ENCODE results near the gene NSUN5. TPM values are rescaled to one million over a fixed set of nuclear protein-coding genes. Genes with fewer than 3 reads are reported as not detected.
A peak's percentile ranks its signal among the peaks of the same experiment; 100 is the strongest.
"Not testable (repeated sequence)": the region's sequence is repeated elsewhere in the genome, so short reads cannot be mapped to it uniquely, and the experiment has no call there.

Gene NSUN5
- total and polyA plus RNA-seq, 7 donors = 13.8 to 35.6 (median 23.2) TPM

DNA sequence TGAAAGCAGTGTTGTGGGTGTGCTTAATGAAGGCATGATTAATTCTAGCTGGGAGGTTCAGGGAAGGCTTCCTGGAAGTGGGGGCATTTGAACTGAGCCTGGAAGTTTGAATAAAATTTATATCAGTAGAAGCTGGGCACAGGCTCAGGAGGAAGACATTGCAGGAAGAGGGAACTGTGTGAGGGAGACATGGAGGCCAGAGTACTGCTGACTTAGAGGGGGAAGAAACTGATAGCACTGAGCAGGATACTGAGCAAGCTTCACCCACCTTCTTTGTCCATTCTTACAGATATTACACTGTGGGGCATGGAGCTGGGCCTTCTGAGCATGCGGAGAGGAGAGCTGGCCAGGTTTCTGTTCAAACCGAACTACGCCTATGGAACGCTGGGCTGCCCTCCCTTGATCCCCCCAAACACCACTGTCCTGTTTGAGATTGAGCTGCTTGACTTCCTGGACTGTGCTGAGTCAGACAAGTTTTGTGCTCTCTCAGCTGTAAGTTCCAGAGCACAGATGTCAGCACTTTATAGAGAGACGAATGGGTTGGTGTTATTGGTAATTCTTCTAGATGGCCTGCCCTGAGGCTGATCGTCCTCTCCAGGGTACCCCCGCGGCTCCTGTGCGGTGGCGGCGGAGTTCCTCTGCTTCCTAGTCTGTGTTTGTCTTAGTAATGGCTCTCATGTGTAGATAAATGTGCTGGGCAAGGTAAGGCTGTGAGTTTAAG is 21.4 kb upstream of the NSUN5 start:
- H3K27me3 ChIP-seq = peaks cover 0 to 6% (median 0%) of the 10 kb centered on the region in 3 donors

DNA sequence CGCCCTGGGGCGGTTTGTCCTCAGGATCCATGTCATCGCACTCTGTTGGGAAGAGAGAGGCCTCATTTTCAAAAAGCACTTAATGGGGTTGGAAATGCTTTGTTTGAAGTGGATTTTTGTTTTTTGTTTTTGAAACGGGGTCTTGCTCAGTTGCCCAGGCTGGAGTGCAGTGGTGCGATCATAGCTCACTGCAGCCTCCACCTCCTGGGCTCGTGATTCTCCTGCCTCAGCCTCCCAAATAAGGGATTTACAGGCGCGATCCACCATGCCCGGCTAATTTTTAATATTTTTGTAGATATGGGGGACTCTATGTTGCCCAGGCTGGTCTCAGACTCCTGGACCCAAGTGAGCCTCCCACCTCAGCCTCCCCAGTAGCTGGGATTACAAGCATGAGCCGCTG is 20.1 kb upstream of the NSUN5 start:
- no peak overlapping the region for H3K27ac ChIP-seq
- intact Hi-C loops (cut with DNase I) = no loop called here
- 95 to 96% methylated on average over 10 of the region's 10 CpGs for WGBS, 2 donors
- TF ChIP-seq EP300 (IDR thresholded peaks at IDR 0.05) (no peak), POLR2A (IDR thresholded peaks at IDR 0.05) (no peak), POLR2AphosphoS5 (IDR thresholded peaks at IDR 0.05) (no peak)
- TF ChIP-seq, protein P1, sequence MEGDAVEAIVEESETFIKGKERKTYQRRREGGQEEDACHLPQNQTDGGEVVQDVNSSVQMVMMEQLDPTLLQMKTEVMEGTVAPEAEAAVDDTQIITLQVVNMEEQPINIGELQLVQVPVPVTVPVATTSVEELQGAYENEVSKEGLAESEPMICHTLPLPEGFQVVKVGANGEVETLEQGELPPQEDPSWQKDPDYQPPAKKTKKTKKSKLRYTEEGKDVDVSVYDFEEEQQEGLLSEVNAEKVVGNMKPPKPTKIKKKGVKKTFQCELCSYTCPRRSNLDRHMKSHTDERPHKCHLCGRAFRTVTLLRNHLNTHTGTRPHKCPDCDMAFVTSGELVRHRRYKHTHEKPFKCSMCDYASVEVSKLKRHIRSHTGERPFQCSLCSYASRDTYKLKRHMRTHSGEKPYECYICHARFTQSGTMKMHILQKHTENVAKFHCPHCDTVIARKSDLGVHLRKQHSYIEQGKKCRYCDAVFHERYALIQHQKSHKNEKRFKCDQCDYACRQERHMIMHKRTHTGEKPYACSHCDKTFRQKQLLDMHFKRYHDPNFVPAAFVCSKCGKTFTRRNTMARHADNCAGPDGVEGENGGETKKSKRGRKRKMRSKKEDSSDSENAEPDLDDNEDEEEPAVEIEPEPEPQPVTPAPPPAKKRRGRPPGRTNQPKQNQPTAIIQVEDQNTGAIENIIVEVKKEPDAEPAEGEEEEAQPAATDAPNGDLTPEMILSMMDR (IDR thresholded peaks at IDR 0.05) = no peak
- peaks cover 0 to 6% (median 0%) of the 10 kb centered on the region in 3 donors for H3K27me3 ChIP-seq
- no peaks in the 10 kb centered on the region for H3K9me3 ChIP-seq
- no peak overlapping the region for H3K4me3 ChIP-seq
- DNase-seq = no peak
- no peaks in the 10 kb centered on the region for H3K36me3 ChIP-seq
- peaks cover 0 to 9% (median 3%) of the 10 kb centered on the region in 4 donors for H3K4me1 ChIP-seq

More for the DNA sequence above, 21.4 kb upstream of the NSUN5 start:
- Histone ChIP-seq H3K36me3 (no peaks in the 10 kb centered on the region), H3K27ac (no peak overlapping the region), H3K4me3 (no peak overlapping the region), H3K4me1 (no peaks in the 10 kb centered on the region), H3K9me3 (no peaks in the 10 kb centered on the region)
- no peak for DNase-seq
- intact Hi-C loops (cut with DNase I) = no loop called here
- 62 to 71% methylated on average over 11 of the region's 11 CpGs for WGBS, 2 donors
- TF ChIP-seq POLR2AphosphoS5 (IDR thresholded peaks at IDR 0.05) (no peak), POLR2A (IDR thresholded peaks at IDR 0.05) (no peak), EP300 (IDR thresholded peaks at IDR 0.05) (no peak)
- TF ChIP-seq, protein P1 (IDR thresholded peaks at IDR 0.05) = no peak

DNA sequence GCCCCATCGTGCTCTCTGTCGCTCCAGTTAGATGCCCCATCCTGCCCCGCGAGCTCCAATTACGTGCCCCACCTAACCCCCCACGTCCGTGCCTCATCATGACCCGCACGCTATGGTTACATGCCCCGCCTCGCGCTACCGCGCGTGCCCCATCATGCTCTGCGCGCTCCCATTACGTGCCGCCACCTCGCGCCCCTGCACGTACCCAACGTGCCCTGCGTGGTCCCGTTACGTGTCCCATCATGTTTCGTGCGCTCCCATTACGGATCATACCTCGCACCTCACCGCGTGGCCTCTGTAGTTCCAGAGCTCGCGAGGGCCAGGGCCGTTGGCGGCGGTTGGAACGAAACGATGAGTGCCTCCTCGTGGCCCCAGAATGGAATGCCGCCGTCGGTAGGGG is 19.3 kb upstream of the NSUN5 start, which contains the start of the genes FKBP6 and TRIM50:
Gene FKBP6, plus strand, starts transcription at position 240 of the 400 bp plus-strand sequence. CDS start 268 bp downstream, outside the sequence.
Gene TRIM50, minus strand, starts transcription at position 161 of the 400 bp plus-strand sequence. CDS start 3,295 bp downstream, outside the sequence.
- intact Hi-C loops (cut with DNase I); H3K9me3 ChIP-seq; H3K27me3 ChIP-seq; H3K36me3 ChIP-seq; H3K4me3 ChIP-seq; H3K27ac ChIP-seq; DNase-seq; H3K4me1 ChIP-seq: not testable (repeated sequence)
- 96% methylated on average over 43 of the region's 43 CpGs for WGBS, 2 donors

DNA sequence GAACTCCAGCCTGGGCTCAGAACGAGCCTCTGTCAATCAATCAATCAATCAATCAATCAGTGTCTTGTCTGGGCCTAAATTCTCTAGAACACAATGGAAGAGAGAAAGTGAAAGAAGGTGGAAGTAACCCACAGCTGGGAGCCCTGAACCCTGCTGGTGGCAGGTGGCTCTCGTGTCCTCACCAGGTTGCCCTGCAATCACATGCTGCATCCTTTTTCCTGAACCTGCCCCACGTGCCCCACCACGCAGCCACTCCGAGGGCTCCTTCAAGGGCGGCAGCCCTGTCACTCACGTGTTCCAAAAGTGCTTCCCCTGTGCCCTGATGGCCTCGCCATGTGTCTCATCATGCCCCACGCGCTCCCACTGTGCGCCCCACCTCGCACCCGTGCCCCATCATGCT is 18.8 kb upstream of the NSUN5 start:
- H3K9me3 ChIP-seq; H3K27me3 ChIP-seq; H3K27ac ChIP-seq; DNase-seq; H3K4me3 ChIP-seq; H3K4me1 ChIP-seq; intact Hi-C loops (cut with DNase I); H3K36me3 ChIP-seq: not testable (repeated sequence)
- 83 to 85% methylated on average over 12 of the region's 13 CpGs for WGBS, 2 donors

DNA sequence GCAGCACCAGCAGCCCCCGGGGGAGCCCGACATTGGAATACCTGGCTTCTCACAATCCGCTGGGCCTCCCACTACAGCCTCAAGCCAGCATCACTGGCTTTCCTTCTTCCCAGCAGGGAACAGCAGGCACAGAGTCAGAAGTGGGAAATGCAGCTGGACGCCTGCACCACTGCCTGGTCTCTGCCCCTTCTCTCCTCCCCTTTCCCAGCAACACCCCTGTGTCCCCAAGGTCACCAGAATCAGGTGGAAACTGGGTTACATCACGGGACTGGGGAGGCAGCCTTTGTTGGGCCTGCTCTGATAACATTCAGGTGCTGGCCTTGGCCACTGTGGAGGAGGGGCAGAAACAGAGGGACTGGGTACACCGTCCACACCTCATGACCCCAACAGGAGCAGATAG is 16.8 kb upstream of the NSUN5 start:
- WGBS, 2 donors = 74 to 94% methylated on average over 6 of the region's 6 CpGs
- H3K4me3 ChIP-seq; H3K27ac ChIP-seq; DNase-seq; H3K27me3 ChIP-seq; H3K4me1 ChIP-seq; H3K36me3 ChIP-seq; intact Hi-C loops (cut with DNase I); H3K9me3 ChIP-seq: not testable (repeated sequence)

DNA sequence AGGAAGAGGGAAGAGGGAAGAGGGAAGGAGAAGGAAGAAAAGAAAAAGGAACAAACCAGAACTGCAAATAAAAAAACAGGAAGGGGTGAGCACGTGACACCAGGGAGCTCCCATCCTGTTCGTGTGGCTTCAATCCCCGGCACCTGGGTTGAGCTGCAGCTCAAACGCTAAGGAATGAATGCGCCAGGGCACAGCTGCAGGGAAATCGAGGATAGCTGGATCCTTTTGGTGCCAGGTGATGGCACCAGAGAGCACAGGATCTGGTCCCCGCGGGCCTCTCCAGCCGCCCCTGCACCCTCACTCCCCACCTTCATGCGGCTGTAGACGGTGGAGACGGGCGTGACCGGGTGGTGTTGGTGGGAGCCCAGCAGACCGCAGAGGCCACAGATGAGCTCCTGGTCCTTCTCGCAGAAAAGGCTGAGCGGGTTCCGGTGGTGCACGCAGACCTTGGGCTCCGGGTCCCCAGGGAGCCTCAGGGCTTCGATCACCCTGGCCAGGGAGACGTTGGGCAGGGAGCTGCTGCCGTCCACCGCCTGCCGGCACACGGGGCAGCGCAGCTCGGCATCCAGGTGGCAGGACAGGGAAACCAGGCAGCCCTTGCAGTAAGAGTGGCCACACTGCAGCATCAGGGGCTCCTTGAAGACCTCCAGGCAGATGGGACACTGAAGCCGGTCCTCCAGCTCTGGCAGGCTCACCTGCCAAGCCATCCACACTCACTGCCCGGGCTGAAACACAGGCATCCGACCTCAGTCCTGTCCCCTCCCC is 15.6 kb upstream of the NSUN5 start:
- TF ChIP-seq, protein P1 (IDR thresholded peaks at IDR 0.05) = peak in 3 of 4 experiments; percentile 14 to 43 (median 16)
- DNase-seq = peak; percentile 73
- H3K4me1 ChIP-seq; H3K36me3 ChIP-seq; intact Hi-C loops (cut with DNase I); H3K27ac ChIP-seq; H3K9me3 ChIP-seq: not testable (repeated sequence)
- peaks cover 0 to 11% (median 0%) of the 10 kb centered on the region in 3 donors for H3K27me3 ChIP-seq
- peak overlapping the region in 1 of 4 donors; percentile 21 for H3K4me3 ChIP-seq
- WGBS, 2 donors = 16 to 24% methylated on average over 31 of the region's 31 CpGs

DNA sequence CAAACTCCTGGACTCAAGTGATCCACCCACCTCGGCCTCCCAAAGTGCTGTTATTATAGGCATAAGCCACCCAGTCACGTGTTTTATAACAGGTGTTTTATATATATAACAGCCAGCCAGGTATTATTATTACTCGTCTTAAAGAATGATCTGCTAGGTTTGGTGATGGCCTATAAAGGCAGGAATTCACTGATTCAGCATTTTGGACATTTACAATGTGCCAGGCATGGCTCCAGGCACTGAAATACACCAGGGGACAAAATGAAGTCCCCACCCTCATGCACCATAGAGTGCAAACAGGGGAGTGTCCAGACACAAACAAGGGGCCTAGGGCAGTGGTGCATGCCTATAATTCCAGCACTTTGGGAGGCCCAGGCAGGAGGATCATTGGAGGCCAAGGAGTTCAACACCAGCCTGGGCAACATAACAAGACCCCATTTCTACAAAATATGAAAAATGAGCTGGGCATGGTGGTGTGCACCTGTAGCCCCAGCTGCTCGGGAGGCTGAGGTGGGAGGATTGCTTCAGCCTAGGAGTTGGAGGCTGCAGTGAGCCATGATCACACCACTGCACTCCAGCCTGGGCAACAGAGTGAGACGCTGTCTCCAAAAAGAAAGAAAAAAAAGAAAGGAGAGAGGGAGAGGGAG is 14.9 kb upstream of the NSUN5 start:
- H3K36me3 ChIP-seq; H3K4me1 ChIP-seq; H3K27me3 ChIP-seq; intact Hi-C loops (cut with DNase I); H3K27ac ChIP-seq; H3K9me3 ChIP-seq; DNase-seq: not testable (repeated sequence)
- 38 to 76% methylated on average over 5 of the region's 5 CpGs for WGBS, 2 donors
- peak overlapping the region in 1 of 4 donors; percentile 21 for H3K4me3 ChIP-seq

DNA sequence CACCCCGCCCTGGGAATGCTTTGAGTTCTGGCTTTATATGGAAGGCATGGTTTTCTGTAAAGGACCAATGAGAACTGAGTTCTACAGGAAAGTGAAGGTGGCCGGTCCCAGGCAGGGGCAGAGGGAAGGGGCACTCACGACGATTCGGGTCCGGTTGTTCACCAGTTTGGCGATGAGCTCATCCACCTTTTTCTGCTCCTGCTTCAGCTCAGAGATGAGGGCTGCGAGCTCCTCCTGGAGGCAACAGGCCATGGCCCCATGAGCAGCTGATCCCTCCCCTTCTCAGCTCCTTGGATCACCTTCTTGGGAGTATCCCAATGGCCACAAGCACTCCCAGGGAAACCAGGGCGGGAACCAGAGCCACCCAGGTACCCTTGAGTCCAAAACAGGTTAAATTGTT is 11.4 kb upstream of the NSUN5 start:
- H3K4me3 ChIP-seq; H3K4me1 ChIP-seq; H3K9me3 ChIP-seq; intact Hi-C loops (cut with DNase I); H3K27ac ChIP-seq; DNase-seq; H3K27me3 ChIP-seq; H3K36me3 ChIP-seq: not testable (repeated sequence)
- 87 to 91% methylated on average over 9 of the region's 9 CpGs for WGBS, 2 donors

DNA sequence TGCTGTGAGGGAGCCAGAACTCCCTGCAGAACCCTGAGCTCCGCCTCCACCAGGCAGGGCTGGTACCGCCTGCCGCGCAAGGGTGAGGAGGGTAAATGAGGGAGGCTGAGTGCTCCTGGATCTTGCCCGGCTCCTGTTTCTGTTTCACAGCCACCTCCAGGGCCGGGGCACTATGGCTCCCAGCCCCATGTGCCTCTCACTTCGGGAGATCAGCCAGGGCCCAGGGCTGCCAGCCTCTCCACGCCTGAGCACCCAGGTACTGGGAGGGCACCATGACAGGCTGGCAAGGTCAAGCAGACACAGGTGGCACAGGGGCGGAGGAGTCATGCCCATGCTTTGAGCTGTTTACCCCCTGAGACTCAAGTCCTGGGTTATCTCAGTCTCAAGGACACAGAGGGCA is 10.9 kb upstream of the NSUN5 start:
- H3K9me3 ChIP-seq; H3K4me3 ChIP-seq; DNase-seq; H3K27ac ChIP-seq; H3K4me1 ChIP-seq; intact Hi-C loops (cut with DNase I); H3K36me3 ChIP-seq; H3K27me3 ChIP-seq: not testable (repeated sequence)
- 79 to 82% methylated on average over 9 of the region's 9 CpGs for WGBS, 2 donors
